Activated CD4-positive, alpha-beta T cell treated with anti-CD3 and anti-CD28 coated beads for 36 hours (primary cell): Measurements from ENCODE around the gene RNF39. TPM values are rescaled to one million over a fixed set of nuclear protein-coding genes. Genes with fewer than 3 reads are reported as not detected.

ENCODE experiments used
- ATAC-seq: fragments of 200-7000 bp; cut with Tn5 transposase; one replicate; pipeline ENCODE4 v1.10.0; 2021; ENCODE audit warnings: mild to moderate bottlenecking, moderate library complexity
- CTCF ChIA-PET: fragments of 350-600 bp; sonication (Branson Sonifier 250); formaldehyde crosslinking; loops from one replicate; lab custom pipeline; 2021; ENCODE audit warnings: antibody characterized with exemption; lab: Charles Lee
- POLR2A ChIA-PET: fragments of 350-600 bp; sonication (Branson Sonifier 250); formaldehyde crosslinking; loops from one replicate; lab custom pipeline; 2021; ENCODE audit warnings: antibody characterized with exemption, inconsistent platforms; lab: Charles Lee
- DNase-seq: peaks from one replicate; pipeline ENCODE4 v3.0.0-alpha.2; 2020
- H3K27ac Mint-ChIP-seq: one replicate; pipeline ENCODE4 v1.8.0; 2021; ENCODE audit warnings: mixed read lengths
- H3K27me3 Mint-ChIP-seq: one replicate; pipeline ENCODE4 v1.8.0; 2021; ENCODE audit warnings: mixed read lengths
- H3K36me3 Mint-ChIP-seq: one replicate; pipeline ENCODE4 v1.8.0; 2021; ENCODE audit warnings: low read depth, mixed read lengths
- H3K4me1 Mint-ChIP-seq: one replicate; pipeline ENCODE4 v1.8.0; 2021; ENCODE audit warnings: mixed read lengths
- H3K4me3 Mint-ChIP-seq: one replicate; pipeline ENCODE4 v1.8.0; 2021; ENCODE audit warnings: mild to moderate bottlenecking, moderate library complexity, mixed read lengths
- H3K9me3 Mint-ChIP-seq: one replicate; pipeline ENCODE4 v1.8.0; 2021; ENCODE audit warnings: low read depth, mixed read lengths
- intact Hi-C, 2 experiments: fragments of 100-400 bp; cut with DNase I in 1 of 2; cut with micrococcal nuclease in 1 of 2; formaldehyde crosslinking; loops; one replicate each; pipeline versions ENCODE4 v1.14.2 to v1.15.1; 2022 to 2024; cut with DNase I, micrococcal nuclease
- total RNA-seq, 2 experiments: library from RNA; stranded (reverse); gene quantifications; one replicate each; pipeline ENCODE4 v1.2.3, GENCODE V29; 2021

RNF39 gene
- total RNA-seq, 2 experiments from 2014 or later, result not detected

- Mint-ChIP-seq H3K9me3 (no peaks in the 10 kb centered on the region), H3K4me3 (no peak overlapping the region), H3K36me3 (peaks cover 29% of the 10 kb centered on the region), H3K4me1 (peaks cover 50% of the 10 kb centered on the region), H3K27ac (no peak overlapping the region), H3K27me3 (peaks cover 38% of the 10 kb centered on the region)
- no peak for DNase-seq
- intact Hi-C loops, result no loop called here
- POLR2A ChIA-PET, result no interaction called here
- CTCF ChIA-PET, result interaction anchor here (0.7 kb wide), 1 partner anchor 152 kb away, joined by 3 read pairs; no protein-coding TSS in a partner anchor
- no peak for ATAC-seq
Observed at GRCh38 chr6:30071858-30072257, 3.7 kb downstream of the RNF39 start.

GRCh38 chr6:30071081-30071818 is 4.3 kb downstream of the RNF39 start:
- no peak for ATAC-seq
- Mint-ChIP-seq H3K4me3 (no peak overlapping the region), H3K27ac (no peak overlapping the region), H3K36me3 (peaks cover 29% of the 10 kb centered on the region), H3K9me3 (no peaks in the 10 kb centered on the region), H3K27me3 (peaks cover 38% of the 10 kb centered on the region), H3K4me1 (peaks cover 44% of the 10 kb centered on the region)
- ChIA-PET POLR2A (interaction anchor here (1.9 kb wide), 1 partner anchor 9 kb away, joined by 7 read pairs; the partner anchor contains the start of gene POLR1H), CTCF (interaction anchor here (0.7 to 1.3 kb wide), 2 partner anchors 32 to 153 kb away, joined by 3 read pairs; no protein-coding TSS in a partner anchor)
- DNase-seq, result peak; percentile 36
- intact Hi-C loops, result no loop called here

- intact Hi-C loops, result loop anchor here (1.0 to 10.0 kb wide), 14 partner anchors 36 to 617 kb away; partner anchors contain the start of genes TRIM26 (in 2 of the 2), ABCF1 (in 1 of the 2), GNL1 (in 1 of the 2) and HLA-A (in 1 of the 2)
- DNase-seq (no peak), ATAC-seq (no peak)
- POLR2A ChIA-PET, result interaction anchor here (0.5 kb wide), 1 partner anchor 65 kb away, joined by 3 read pairs; no protein-coding TSS in a partner anchor
- Mint-ChIP-seq H3K27ac (peak overlapping the region; percentile 97), H3K27me3 (peaks cover 14% of the 10 kb centered on the region), H3K36me3 (peaks cover 50% of the 10 kb centered on the region), H3K9me3 (peaks cover 3% of the 10 kb centered on the region), H3K4me3 (peak overlapping the region; percentile 86), H3K4me1 (peaks cover 49% of the 10 kb centered on the region)
- CTCF ChIA-PET, result interaction anchor here (0.5 kb wide), 1 partner anchor 201 kb away, joined by 3 read pairs; no protein-coding TSS in a partner anchor
Observed at GRCh38 chr6:30067460-30068139, 8.0 kb downstream of the RNF39 start.

GRCh38 chr6:30066577-30067459 is 8.8 kb downstream of the RNF39 start, which contains the start of gene PPP1R11:
TSS of gene PPP1R11 (plus strand) at chr6:30067198. CDS start at chr6:30067411, 213 bp downstream.
- H3K4me3 Mint-ChIP-seq, result peak within 1 kb of the TSS; percentile 86
- peaks cover 3% of the 10 kb centered on the region for H3K9me3 Mint-ChIP-seq
- POLR2A ChIA-PET, result interaction anchor here (0.6 kb wide), 2 partner anchors 33 to 434 kb away, joined by 3 to 4 read pairs; partner anchors contain the start of gene GABBR1
- ATAC-seq, result peak; percentile 98
- peaks cover 7% of the 10 kb centered on the region for H3K27me3 Mint-ChIP-seq
- CTCF ChIA-PET, result interaction anchor here (0.5 to 1.7 kb wide), 8 partner anchors 8 to 417 kb away, joined by 3 to 5 read pairs (median 4); no protein-coding TSS in a partner anchor
- intact Hi-C loops, result loop anchor here (1.0 to 10.0 kb wide), 14 partner anchors 36 to 618 kb away; partner anchors contain the start of genes TRIM26 (in 2 of the 2), ABCF1 (in 1 of the 2), GNL1 (in 1 of the 2) and HLA-A (in 1 of the 2)
- H3K36me3 Mint-ChIP-seq, result peaks cover 54% of the 10 kb centered on the region
- peaks cover 53% of the 10 kb centered on the region for H3K4me1 Mint-ChIP-seq
- peak within 1 kb of the TSS; percentile 97 for H3K27ac Mint-ChIP-seq
- peak; percentile 99 for DNase-seq

GRCh38 chr6:30066082-30066481 is 9.5 kb downstream of the RNF39 start:
- Mint-ChIP-seq H3K4me1 (peaks cover 51% of the 10 kb centered on the region), H3K27ac (peak overlapping the region; percentile 97), H3K27me3 (peaks cover 4% of the 10 kb centered on the region), H3K36me3 (peaks cover 53% of the 10 kb centered on the region), H3K9me3 (peaks cover 3% of the 10 kb centered on the region), H3K4me3 (peak overlapping the region; percentile 86)
- POLR2A ChIA-PET, result interaction anchor here (0.6 kb wide), 2 partner anchors 33 to 433 kb away, joined by 3 to 4 read pairs; partner anchors contain the start of gene GABBR1
- no peak for DNase-seq
- ATAC-seq, result no peak
- CTCF ChIA-PET, result interaction anchor here (0.6 to 1.7 kb wide), 6 partner anchors 9 to 416 kb away, joined by 3 to 5 read pairs (median 4); no protein-coding TSS in a partner anchor
- intact Hi-C loops, result loop anchor here (2.0 to 10.0 kb wide), 8 partner anchors 65 to 619 kb away; partner anchors contain the start of genes ABCF1 (in 1 of the 2), HLA-A (in 1 of the 2), PPP1R18 (in 1 of the 2) and TRIM26 (in 1 of the 2)

GRCh38 chr6:30063315-30063714 is 12.3 kb downstream of the RNF39 start:
- Mint-ChIP-seq H3K4me1 (peaks cover 52% of the 10 kb centered on the region), H3K4me3 (peak overlapping the region; percentile 48), H3K27me3 (no peaks in the 10 kb centered on the region), H3K36me3 (peaks cover 29% of the 10 kb centered on the region), H3K27ac (peak overlapping the region; percentile 80), H3K9me3 (peaks cover 3% of the 10 kb centered on the region)
- POLR2A ChIA-PET, result interaction anchor here (2.9 kb wide), 1 partner anchor 7 kb away, joined by 7 read pairs; no protein-coding TSS in a partner anchor
- CTCF ChIA-PET, result no interaction called here
- ATAC-seq (no peak), DNase-seq (no peak)
- intact Hi-C loops, result loop anchor here (5.0 to 10.0 kb wide), 3 partner anchors 39 to 621 kb away; partner anchors contain the start of genes HLA-F (in 1 of the 2) and PPP1R18 (in 1 of the 2)

GRCh38 chr6:30062471-30063178 is 12.9 kb downstream of the RNF39 start:
- DNase-seq (no peak), ATAC-seq (no peak)
- Mint-ChIP-seq H3K36me3 (peaks cover 28% of the 10 kb centered on the region), H3K27me3 (no peaks in the 10 kb centered on the region), H3K9me3 (peaks cover 3% of the 10 kb centered on the region), H3K4me3 (peak overlapping the region; percentile 94), H3K27ac (peak overlapping the region; percentile 98), H3K4me1 (peaks cover 45% of the 10 kb centered on the region)
- ChIA-PET CTCF (interaction anchor here (0.7 to 3.9 kb wide), 3 partner anchors 12 to 68 kb away, joined by 3 to 21 read pairs (median 4); no protein-coding TSS in a partner anchor), POLR2A (interaction anchor here (2.9 kb wide), 1 partner anchor 8 kb away, joined by 7 read pairs; no protein-coding TSS in a partner anchor)
- intact Hi-C loops, result loop anchor here (5.0 to 10.0 kb wide), 3 partner anchors 40 to 622 kb away; partner anchors contain the start of genes HLA-F (in 1 of the 2) and PPP1R18 (in 1 of the 2)

GRCh38 chr6:30061858-30062458 is 13.6 kb downstream of the RNF39 start:
- Mint-ChIP-seq H3K4me3 (peak overlapping the region; percentile 94), H3K27me3 (no peaks in the 10 kb centered on the region), H3K36me3 (peaks cover 31% of the 10 kb centered on the region), H3K9me3 (peaks cover 3% of the 10 kb centered on the region), H3K4me1 (peaks cover 43% of the 10 kb centered on the region), H3K27ac (peak overlapping the region; percentile 98)
- POLR2A ChIA-PET, result interaction anchor here (0.7 to 2.9 kb wide), 3 partner anchors 9 to 264 kb away, joined by 3 to 7 read pairs (median 6); partner anchors contain the start of gene TRIM39
- CTCF ChIA-PET, result interaction anchor here (0.8 to 3.9 kb wide), 4 partner anchors 13 to 309 kb away, joined by 3 to 21 read pairs (median 4); no protein-coding TSS in a partner anchor
- intact Hi-C loops, result loop anchor here (1.0 to 10.0 kb wide), 6 partner anchors 40 to 623 kb away; partner anchors contain the start of genes HLA-F (in 1 of the 2), PPP1R18 (in 1 of the 2) and TRIM26 (in 1 of the 2)
- DNase-seq (peak; percentile 66), ATAC-seq (peak; percentile 57)
